Measurements from ENCODE around the gene NMUR2.

Gene NMUR2

GRCh38 chr5:152379331-152379730, 25.7 kb downstream of the NMUR2 start:
- no peak overlapping the region for H3K4me3 ChIP-seq (ENCODE audit: low read depth, low read length)
- ChIA-PET POLR2A (no interaction called here), CTCF (no interaction called here)
- no peak for TF ChIP-seq CTCF (IDR thresholded peaks at IDR 0.05; ENCODE audit: insufficient read depth, low read length, missing control alignments)
- no peak for DNase-seq (ENCODE audit: low read depth, low spot score)

- TF ChIP-seq CTCF (IDR thresholded peaks at IDR 0.05; ENCODE audit: insufficient read depth, low read length, missing control alignments), result no peak
- no peak for DNase-seq (ENCODE audit: low read depth, low spot score)
- POLR2A ChIA-PET, result no interaction called here
- H3K4me3 ChIP-seq (ENCODE audit: low read depth, low read length), result no peak overlapping the region
- CTCF ChIA-PET, result no interaction called here
Measured at GRCh38 chr5:152378730-152379129, 26.3 kb downstream of the NMUR2 start.

- no peak for DNase-seq (ENCODE audit: low read depth, low spot score)
- ChIA-PET CTCF (no interaction called here), POLR2A (no interaction called here)
- TF ChIP-seq CTCF (IDR thresholded peaks at IDR 0.05; ENCODE audit: insufficient read depth, low read length, missing control alignments), result no peak
- H3K4me3 ChIP-seq (ENCODE audit: low read depth, low read length), result no peak overlapping the region
Measured at GRCh38 chr5:152376886-152377285, 28.2 kb downstream of the NMUR2 start.

- POLR2A ChIA-PET, result interaction anchor here (0.7 kb wide), 1 partner anchor 1173 kb away, joined by 3 read pairs; no protein-coding TSS in a partner anchor
- CTCF ChIA-PET, result no interaction called here
- DNase-seq (ENCODE audit: low read depth, low spot score), result no peak
- no peak for TF ChIP-seq CTCF (IDR thresholded peaks at IDR 0.05; ENCODE audit: insufficient read depth, low read length, missing control alignments)
- no peak overlapping the region for H3K4me3 ChIP-seq (ENCODE audit: low read depth, low read length)
Measured at GRCh38 chr5:152374711-152375275, 30.3 kb downstream of the NMUR2 start.

GRCh38 chr5:152372875-152373274, 32.2 kb downstream of the NMUR2 start:
- CTCF ChIA-PET, result no interaction called here
- POLR2A ChIA-PET, result no interaction called here
- TF ChIP-seq CTCF (IDR thresholded peaks at IDR 0.05; ENCODE audit: insufficient read depth, low read length, missing control alignments), result no peak
- DNase-seq (ENCODE audit: low read depth, low spot score), result no peak
- H3K4me3 ChIP-seq (ENCODE audit: low read depth, low read length), result no peak overlapping the region

GRCh38 chr5:152369298-152369697, 35.8 kb downstream of the NMUR2 start:
- POLR2A ChIA-PET, result no interaction called here
- no peak for DNase-seq (ENCODE audit: low read depth, low spot score)
- TF ChIP-seq CTCF (IDR thresholded peaks at IDR 0.05; ENCODE audit: insufficient read depth, low read length, missing control alignments), result no peak
- CTCF ChIA-PET, result no interaction called here
- H3K4me3 ChIP-seq (ENCODE audit: low read depth, low read length), result no peak overlapping the region

Measured in AG04449 (cell line).